K562 (cell line): ENCODE results near the gene SERINC3. TPM values are rescaled to one million over a fixed set of nuclear protein-coding genes. Genes with fewer than 3 reads are reported as not detected.

Experiments used
- CHD4 ChIP-seq: fragments of 200-600 bp; sonication (generic); IDR thresholded peaks from 3 replicates; pipeline ENCODE4 v1.6.1; 2012; ENCODE audit warnings: low read depth, mild to moderate bottlenecking, mixed read lengths, low read length, inconsistent platforms; ENCODE audit not compliant: insufficient read depth, insufficient replicate concordance, poor library complexity, severe bottlenecking
- CXXC5 ChIP-seq: fragments of 250-450 bp; sonication (Bioruptor Pico); IDR thresholded peaks from 2 replicates; pipeline ENCODE4 v1.8.0; 2022; ENCODE audit warnings: inconsistent platforms, mild to moderate bottlenecking, moderate library complexity
- FOS ChIP-seq: IDR thresholded peaks from 3 replicates; pipeline ENCODE4 v1.6.1; 2011; ENCODE audit not compliant: insufficient read length; ENCODE audit errors: extremely low read depth
- HDAC6 ChIP-seq: IDR thresholded peaks from 2 replicates; pipeline ENCODE4 v1.6.1; 2012; ENCODE audit warnings: low read depth, mild to moderate bottlenecking, control low read depth, inconsistent platforms, low read length, moderate library complexity
- HINFP ChIP-seq: fragments of 450-650 bp; conservative IDR thresholded peaks from 2 replicates; pipeline ENCODE4 v1.6.1; 2016; ENCODE audit warnings: missing genetic modification characterization, low read depth, mild to moderate bottlenecking, control low read depth, missing compliant biosample characterization
- HMGN3 ChIP-seq: IDR thresholded peaks from 2 replicates; pipeline ENCODE4 v1.6.1; 2011; ENCODE audit warnings: borderline replicate concordance, low read depth, mild to moderate bottlenecking, mixed read lengths, low read length; ENCODE audit not compliant: insufficient read length; ENCODE audit errors: extremely low read depth
- HNRNPUL1 ChIP-seq: fragments of 200-400 bp; formaldehyde crosslinking; IDR thresholded peaks from 2 replicates; pipeline ENCODE4 v1.6.1; 2017; ENCODE audit warnings: low read length
- KLF10 ChIP-seq: fragments of 250-450 bp; sonication (Bioruptor Pico); IDR thresholded peaks from 2 replicates; pipeline ENCODE4 v1.6.1; 2021; ENCODE audit warnings: matching md5 sums
- MYBL2 ChIP-seq, 2 experiments: fragments of 450-650 bp in 1 of 2; sonication (generic) in 1 of 2; formaldehyde crosslinking in 1 of 2; IDR thresholded peaks; 2 replicates each; pipeline versions ENCODE4 v1.6.1 to v1.8.1; 2017 to 2022; ENCODE audit warnings: borderline replicate concordance in 1 of 2, inconsistent platforms in 1 of 2, low read depth in 1 of 2, mild to moderate bottlenecking in 1 of 2, missing genetic modification reagents in 1 of 2, moderate library complexity in 1 of 2
- NELFE ChIP-seq: IDR thresholded peaks from 2 replicates; pipeline ENCODE4 v1.6.1; 2011; ENCODE audit warnings: mild to moderate bottlenecking; ENCODE audit not compliant: insufficient read depth, insufficient read length
- NUFIP1 ChIP-seq: fragments of 450-650 bp; IDR thresholded peaks from 2 replicates; pipeline ENCODE4 v1.6.1; 2018; ENCODE audit not compliant: partially characterized antibody
- TCFL5 ChIP-seq: fragments of 250-450 bp; sonication (Bioruptor Pico); conservative IDR thresholded peaks from 2 replicates; pipeline ENCODE4 v1.6.1; 2021; ENCODE audit warnings: mild to moderate bottlenecking, moderate library complexity, matching md5 sums
- TEAD1 ChIP-seq, 2 experiments: fragments of 450-650 bp in 1 of 2; sonication (generic) in 1 of 2; formaldehyde crosslinking; IDR thresholded peaks; 2 replicates each; pipeline versions ENCODE4 v1.4.0 to v1.8.0; 2020 to 2022; ENCODE audit warnings: mild to moderate bottlenecking in 2 of 2, missing genetic modification reagents in 1 of 2
- YY1 ChIP-seq, 3 experiments: IDR thresholded peaks; 2 replicates each; pipeline ENCODE4 v1.6.1; 2011; ENCODE audit warnings: low read length in 2 of 3, mild to moderate bottlenecking in 2 of 3, moderate library complexity in 2 of 3, borderline replicate concordance in 1 of 3, control low read depth in 1 of 3, low read depth in 1 of 3; ENCODE audit not compliant: insufficient read depth in 3 of 3, insufficient replicate concordance in 2 of 3, control insufficient read depth in 1 of 3, insufficient read length in 1 of 3; ENCODE audit errors: extremely low read depth in 1 of 3
- ZNF354B ChIP-seq: fragments of 250-450 bp; sonication (Bioruptor Pico); IDR thresholded peaks from 2 replicates; pipeline ENCODE4 v1.4.0; 2020
- ZNF589 ChIP-seq: fragments of 200-800 bp; sonication (Bioruptor generic); IDR thresholded peaks from 2 replicates; pipeline ENCODE4 v1.6.1; 2016; ENCODE audit warnings: low read depth, missing genetic modification characterization, missing compliant biosample characterization
- polyA plus RNA-seq, 8 experiments: library from polyadenylated mRNA; depleted of rRNA in 4 of 8; stranded (reverse) in 5 of 8; unstranded in 3 of 8; fragments of >200 nt; fragmentation: Nextera tagmentation in 2 of 8; fragmentation: Illumina TruSeq in 1 of 8; extraction: Ambion mirVana in 2 of 8; extraction: Trizol in 1 of 8; gene quantifications; 2 replicates each; pipeline versions ENCODE4 v1.2.1 to v1.2.3, GENCODE V29; 2011 to 2014; ENCODE audit warnings: inconsistent platforms in 1 of 8, missing spikeins in 1 of 8
- total RNA-seq, 7 experiments: library from RNA; depleted of rRNA in 6 of 7; stranded (reverse); fragments of >200 nt in 6 of 7; fragmentation: Illumina TruSeq in 2 of 7; extraction: Trizol in 2 of 7; gene quantifications; 2 replicates each; pipeline versions ENCODE4 v1.2.1 to v1.2.3, GENCODE V29; 2011 to 2021; ENCODE audit warnings: low replicate concordance in 1 of 7
- TF ChIP-seq, protein P1 (sequence below): fragments of 450-650 bp; IDR thresholded peaks from 2 replicates; pipeline ENCODE4 v1.6.1; 2018; ENCODE audit not compliant: partially characterized antibody
- TF ChIP-seq, protein P2 (sequence below): fragments of 250-450 bp; sonication (Bioruptor Pico); IDR thresholded peaks from 2 replicates; pipeline ENCODE4 v1.4.0; 2020

SERINC3 gene
- total and polyA plus RNA-seq, 9 of the 15 experiments (the other 6 are each of a cell fraction or from before 2014, with no cell fraction given): 24.7 to 107 (median 48.8) TPM

DNA sequence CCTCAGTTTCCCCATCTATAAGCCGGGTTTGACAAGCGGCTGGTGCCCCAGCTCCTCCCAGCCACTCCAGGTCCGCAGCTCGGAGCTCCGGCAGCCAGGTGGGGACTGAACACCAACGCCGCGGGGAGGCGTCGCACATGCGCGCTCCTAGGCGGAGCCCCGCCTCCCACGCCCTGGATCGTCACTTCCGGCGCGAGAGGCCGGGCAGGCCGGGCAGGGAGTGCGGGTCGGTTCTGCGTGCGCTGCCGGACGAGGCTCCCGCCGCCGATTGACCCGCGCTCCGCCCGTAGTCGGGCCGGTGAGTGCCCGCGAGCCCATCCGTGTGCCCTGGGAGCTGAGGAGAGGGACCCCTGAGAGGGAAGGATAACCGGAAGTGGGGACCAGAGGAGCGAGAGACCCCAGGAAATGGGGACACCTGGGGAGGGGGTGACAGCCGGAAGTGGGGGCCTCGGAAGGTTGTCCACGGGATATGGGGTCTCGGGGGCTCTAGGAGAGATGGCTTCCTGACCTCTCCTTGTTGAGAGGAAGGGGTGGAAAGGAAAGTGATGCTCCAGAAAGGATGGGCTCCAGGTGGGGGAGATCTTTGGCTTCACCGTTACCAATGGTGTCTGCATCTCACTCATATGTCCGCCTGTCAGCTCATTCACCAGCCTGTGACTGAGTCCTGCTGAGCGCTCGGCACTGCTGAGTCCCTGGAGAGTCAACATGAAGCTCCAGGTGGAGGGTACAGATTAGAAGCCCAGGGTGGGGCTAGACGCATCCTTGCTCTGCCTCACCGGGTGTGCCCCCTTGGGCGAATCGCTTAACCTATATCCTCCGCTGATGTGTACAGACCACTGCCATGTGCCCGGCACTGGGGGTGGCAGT, 45.9 kb downstream of the SERINC3 start, which contains the start of gene TTPAL (continued):
- TF ChIP-seq YY1 (IDR thresholded peaks at IDR 0.05; ENCODE audit: borderline replicate concordance in 1 of 3, control insufficient read depth in 1 of 3, extremely low read depth in 1 of 3, insufficient read depth in 3 of 3, insufficient read length in 1 of 3, insufficient replicate concordance in 2 of 3, low read depth in 1 of 3, low read length in 2 of 3) (peak in 1 of 3 experiments; percentile 45), TCFL5 (no peak), KLF10 (CRISPR knock-in tag) (no peak), HINFP (tag) (no peak), CHD4 (no peak), HNRNPUL1 (no peak), ZNF589 (CRISPR knock-in tag) (no peak), ZNF354B (CRISPR knock-in tag) (no peak), MYBL2 (IDR thresholded peaks at IDR 0.05; ENCODE audit: low read depth) (no peak), MYBL2 (CRISPR knock-in tag; IDR thresholded peaks at IDR 0.05; ENCODE audit: borderline replicate concordance) (no peak), NELFE (no peak), FOS (no peak), CXXC5 (peak; percentile 89), TEAD1 (CRISPR knock-in tag; IDR thresholded peaks at IDR 0.05) (0 out of 4 replicates have a peak, but pooled peaks of 1 of the 2 experiments have one; percentile 5), NUFIP1 (no peak), HMGN3 (peak; percentile 57), HDAC6 (no peak)
- TF ChIP-seq, protein P1, sequence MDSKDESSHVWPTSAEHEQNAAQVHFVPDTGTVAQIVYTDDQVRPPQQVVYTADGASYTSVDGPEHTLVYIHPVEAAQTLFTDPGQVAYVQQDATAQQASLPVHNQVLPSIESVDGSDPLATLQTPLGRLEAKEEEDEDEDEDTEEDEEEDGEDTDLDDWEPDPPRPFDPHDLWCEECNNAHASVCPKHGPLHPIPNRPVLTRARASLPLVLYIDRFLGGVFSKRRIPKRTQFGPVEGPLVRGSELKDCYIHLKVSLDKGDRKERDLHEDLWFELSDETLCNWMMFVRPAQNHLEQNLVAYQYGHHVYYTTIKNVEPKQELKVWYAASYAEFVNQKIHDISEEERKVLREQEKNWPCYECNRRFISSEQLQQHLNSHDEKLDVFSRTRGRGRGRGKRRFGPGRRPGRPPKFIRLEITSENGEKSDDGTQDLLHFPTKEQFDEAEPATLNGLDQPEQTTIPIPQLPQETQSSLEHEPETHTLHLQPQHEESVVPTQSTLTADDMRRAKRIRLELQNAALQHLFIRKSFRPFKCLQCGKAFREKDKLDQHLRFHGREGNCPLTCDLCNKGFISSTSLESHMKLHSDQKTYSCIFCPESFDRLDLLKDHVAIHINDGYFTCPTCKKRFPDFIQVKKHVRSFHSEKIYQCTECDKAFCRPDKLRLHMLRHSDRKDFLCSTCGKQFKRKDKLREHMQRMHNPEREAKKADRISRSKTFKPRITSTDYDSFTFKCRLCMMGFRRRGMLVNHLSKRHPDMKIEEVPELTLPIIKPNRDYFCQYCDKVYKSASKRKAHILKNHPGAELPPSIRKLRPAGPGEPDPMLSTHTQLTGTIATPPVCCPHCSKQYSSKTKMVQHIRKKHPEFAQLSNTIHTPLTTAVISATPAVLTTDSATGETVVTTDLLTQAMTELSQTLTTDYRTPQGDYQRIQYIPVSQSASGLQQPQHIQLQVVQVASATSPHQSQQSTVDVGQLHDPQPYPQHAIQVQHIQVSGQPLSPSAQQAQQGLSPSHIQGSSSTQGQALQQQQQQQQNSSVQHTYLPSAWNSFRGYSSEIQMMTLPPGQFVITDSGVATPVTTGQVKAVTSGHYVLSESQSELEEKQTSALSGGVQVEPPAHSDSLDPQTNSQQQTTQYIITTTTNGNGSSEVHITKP: no peak
- TF ChIP-seq, protein P2, sequence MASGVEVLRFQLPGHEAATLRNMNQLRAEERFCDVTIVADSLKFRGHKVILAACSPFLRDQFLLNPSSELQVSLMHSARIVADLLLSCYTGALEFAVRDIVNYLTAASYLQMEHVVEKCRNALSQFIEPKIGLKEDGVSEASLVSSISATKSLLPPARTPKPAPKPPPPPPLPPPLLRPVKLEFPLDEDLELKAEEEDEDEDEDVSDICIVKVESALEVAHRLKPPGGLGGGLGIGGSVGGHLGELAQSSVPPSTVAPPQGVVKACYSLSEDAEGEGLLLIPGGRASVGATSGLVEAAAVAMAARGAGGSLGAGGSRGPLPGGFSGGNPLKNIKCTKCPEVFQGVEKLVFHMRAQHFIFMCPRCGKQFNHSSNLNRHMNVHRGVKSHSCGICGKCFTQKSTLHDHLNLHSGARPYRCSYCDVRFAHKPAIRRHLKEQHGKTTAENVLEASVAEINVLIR (CRISPR knock-in tag): peak; percentile 88
